Right lobe of liver (tissue), 6 donors: ENCODE measurements around the gene PLEKHG4B. TPM values are rescaled to one million over a fixed set of nuclear protein-coding genes. Genes with fewer than 3 reads are reported as not detected.

Experiments
- ATAC-seq, 4 donors: fragments of 200-7000 bp; cut with Tn5 transposase; one replicate each; pipeline ENCODE4 v1.9.1; 2020; ENCODE audit warnings: mild to moderate bottlenecking in 4 of 4, moderate library complexity in 4 of 4
- DNase-seq, 3 donors: peaks; one replicate each; pipeline ENCODE4 v3.0.0-alpha.2; 2020
- H3K27ac ChIP-seq, 3 donors: fragments of 200-600 bp; one replicate each; pipeline ENCODE4 v1.8.0; 2022
- H3K27me3 ChIP-seq, 2 donors: fragments of 200-600 bp; one replicate each; pipeline ENCODE4 v1.8.0; 2022
- H3K36me3 ChIP-seq, 4 donors: fragments of 200-600 bp; sonication (generic) in 1 of 4; one replicate each; pipeline versions ENCODE4 v1.5.1 to v1.8.0; 2017 to 2022; ENCODE audit warnings: control low read depth in 1 of 4
- H3K4me1 ChIP-seq, 4 donors: fragments of 200-600 bp; sonication (generic) in 1 of 4; one replicate each; pipeline versions ENCODE4 v1.5.1 to v1.8.0; 2017 to 2022; ENCODE audit warnings: control low read depth in 1 of 4
- H3K4me3 ChIP-seq, 3 donors: fragments of 200-600 bp; one replicate each; pipeline ENCODE4 v1.8.0; 2022
- H3K9me3 ChIP-seq, 4 donors: fragments of 200-600 bp; sonication (generic) in 1 of 4; one replicate each; pipeline versions ENCODE4 v1.5.1 to v1.8.0; 2017 to 2022; ENCODE audit warnings: control low read depth in 1 of 4
- POLR2A ChIP-seq: fragments of 450-650 bp; IDR thresholded peaks from one replicate; pipeline ENCODE4 v1.6.1; 2017; ENCODE audit warnings: antibody characterized with exemption, mild to moderate bottlenecking
- WGBS: methylation state at CpG from one replicate; pipeline ENCODE4 v1.1.6; 2018; ENCODE audit warnings: low coverage, low lambda C conversion rate; ENCODE audit not compliant: insufficient coverage; ENCODE audit errors: missing lambda C conversion rate; 5-methylcytosine and 5-hydroxymethylcytosine counted together
- intact Hi-C, 2 donors: fragments of 100-400 bp; cut with DNase I; formaldehyde crosslinking; loops; one replicate each; pipeline versions ENCODE4 v1.11.2 to v1.14.1; 2022
- total RNA-seq, 6 experiments: library from RNA; depleted of rRNA in 2 of 6; stranded (reverse); fragments of >200 nt in 2 of 6; fragmentation: NEBNext Ultra II Directional in 3 of 6; extraction: Animal tissue kit (Norgen Biotek cat#: 25700) in 3 of 6; gene quantifications; one replicate each; pipeline versions ENCODE4 v1.1.0 to v1.2.4, GENCODE V29; 2016 to 2023
- TF ChIP-seq, protein P1 (sequence below), 4 donors: fragments of 200-600 bp in 3 of 4; fragments of 450-650 bp in 1 of 4; IDR thresholded peaks; one replicate each; pipeline versions ENCODE4 v1.5.1 to v1.8.0; 2016 to 2022; ENCODE audit warnings: antibody characterized with exemption in 4 of 4, mild to moderate bottlenecking in 2 of 4
- donor health status: DM: no; HTN: yes; CAD: no.
- donor health status: DM: no; HTN: no; CAD: no.
- donor health status: DM: no; HTN: no; CAD: no.
- donor health status: DM: no; HTN: yes; CAD: no.
- donor health status: DM: no; HTN: yes; CAD: no.

Gene PLEKHG4B
- total RNA-seq, 6 experiments from 2014 or later, result 0.13 to 0.18 TPM; not detected in 4

- Histone ChIP-seq H3K4me3 (no peak overlapping the region), H3K4me1 (no peaks in the 10 kb centered on the region), H3K27me3 (no peaks in the 10 kb centered on the region), H3K36me3 (no peaks in the 10 kb centered on the region), H3K9me3 (no peaks in the 10 kb centered on the region), H3K27ac (no peak overlapping the region)
- intact Hi-C loops, result no loop called here
- WGBS, result 59% methylated on average over 13 of the region's 19 CpGs
- DNase-seq (peak in 2 of 3 donors; percentile 18 to 31), ATAC-seq (no peak)
- TF ChIP-seq, protein P1, sequence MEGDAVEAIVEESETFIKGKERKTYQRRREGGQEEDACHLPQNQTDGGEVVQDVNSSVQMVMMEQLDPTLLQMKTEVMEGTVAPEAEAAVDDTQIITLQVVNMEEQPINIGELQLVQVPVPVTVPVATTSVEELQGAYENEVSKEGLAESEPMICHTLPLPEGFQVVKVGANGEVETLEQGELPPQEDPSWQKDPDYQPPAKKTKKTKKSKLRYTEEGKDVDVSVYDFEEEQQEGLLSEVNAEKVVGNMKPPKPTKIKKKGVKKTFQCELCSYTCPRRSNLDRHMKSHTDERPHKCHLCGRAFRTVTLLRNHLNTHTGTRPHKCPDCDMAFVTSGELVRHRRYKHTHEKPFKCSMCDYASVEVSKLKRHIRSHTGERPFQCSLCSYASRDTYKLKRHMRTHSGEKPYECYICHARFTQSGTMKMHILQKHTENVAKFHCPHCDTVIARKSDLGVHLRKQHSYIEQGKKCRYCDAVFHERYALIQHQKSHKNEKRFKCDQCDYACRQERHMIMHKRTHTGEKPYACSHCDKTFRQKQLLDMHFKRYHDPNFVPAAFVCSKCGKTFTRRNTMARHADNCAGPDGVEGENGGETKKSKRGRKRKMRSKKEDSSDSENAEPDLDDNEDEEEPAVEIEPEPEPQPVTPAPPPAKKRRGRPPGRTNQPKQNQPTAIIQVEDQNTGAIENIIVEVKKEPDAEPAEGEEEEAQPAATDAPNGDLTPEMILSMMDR (IDR thresholded peaks at IDR 0.05), result no peak
- TF ChIP-seq POLR2A, result no peak
These were observed 67.6 kb downstream of the PLEKHG4B start for GRCh38 chr5:159448-160172.

GRCh38 chr5:160173-160510, 68.2 kb downstream of the PLEKHG4B start:
- intact Hi-C loops, result no loop called here
- Histone ChIP-seq H3K27ac (no peak overlapping the region), H3K36me3 (no peaks in the 10 kb centered on the region), H3K4me1 (no peaks in the 10 kb centered on the region), H3K4me3 (no peak overlapping the region), H3K27me3 (no peaks in the 10 kb centered on the region), H3K9me3 (no peaks in the 10 kb centered on the region)
- ATAC-seq (no peak), DNase-seq (peak in 1 of 3 donors; percentile 24)
- 60% methylated on average over 6 of the region's 14 CpGs for WGBS
- TF ChIP-seq, protein P1 (IDR thresholded peaks at IDR 0.05), result no peak

DNA sequence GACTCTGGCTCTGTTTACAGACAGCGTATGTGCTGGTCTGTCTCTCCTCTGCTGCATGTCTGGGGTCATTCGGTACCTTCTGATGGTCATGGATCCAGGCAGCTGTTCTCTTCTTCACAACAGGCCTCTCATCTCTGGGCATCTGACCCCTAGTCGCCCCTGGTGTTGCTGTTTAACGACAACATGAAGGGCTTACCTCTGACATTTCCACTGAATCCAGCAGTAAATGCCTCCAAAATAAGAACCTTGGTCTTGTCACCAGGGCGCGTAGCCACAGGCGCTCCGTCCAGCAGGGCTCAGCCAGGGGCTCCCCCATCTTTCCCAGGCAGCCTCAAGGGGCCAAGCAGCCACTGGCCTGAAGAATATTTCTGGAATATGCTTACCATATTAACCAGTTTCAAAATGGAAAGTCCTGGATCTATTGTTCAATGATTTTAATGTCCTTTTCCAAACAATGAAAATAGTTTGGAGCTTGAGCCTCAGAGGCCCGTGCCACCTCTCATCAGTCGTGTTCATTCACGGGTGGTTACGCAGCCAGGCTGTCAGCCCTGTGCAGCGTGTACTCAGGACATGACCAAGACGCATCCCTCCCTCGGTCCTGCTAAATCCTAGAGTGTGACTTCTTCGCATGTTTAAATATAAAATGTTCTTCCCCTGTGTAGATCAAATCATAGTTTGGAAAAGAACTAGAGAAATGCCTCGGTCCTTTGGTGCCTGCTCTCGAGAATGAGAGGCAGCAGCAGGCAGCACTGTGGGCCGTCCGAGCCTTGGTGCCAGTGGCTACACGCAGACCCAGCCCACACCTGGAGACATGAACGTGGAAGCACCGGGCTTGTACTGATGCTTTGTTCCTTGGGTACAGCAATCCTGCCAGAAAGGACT, 69.2 kb downstream of the PLEKHG4B start:
- intact Hi-C loops, result no loop called here
- ATAC-seq (no peak), DNase-seq (peak in 1 of 3 donors; percentile 28)
- no peak overlapping the region for H3K27ac ChIP-seq
- H3K4me1 ChIP-seq, result no peaks in the 10 kb centered on the region
- WGBS, result 62% methylated on average over 16 of the region's 23 CpGs
- no peaks in the 10 kb centered on the region for H3K36me3 ChIP-seq
- H3K9me3 ChIP-seq, result no peaks in the 10 kb centered on the region
- H3K4me3 ChIP-seq, result no peak overlapping the region
- H3K27me3 ChIP-seq, result no peaks in the 10 kb centered on the region
- TF ChIP-seq, protein P1 (IDR thresholded peaks at IDR 0.05), result no peak
- no peak for TF ChIP-seq POLR2A

GRCh38 chr5:161803-162110, 69.8 kb downstream of the PLEKHG4B start:
- Histone ChIP-seq H3K4me3 (no peak overlapping the region), H3K36me3 (no peaks in the 10 kb centered on the region), H3K27me3 (no peaks in the 10 kb centered on the region), H3K27ac (no peak overlapping the region), H3K4me1 (no peaks in the 10 kb centered on the region), H3K9me3 (no peaks in the 10 kb centered on the region)
- intact Hi-C loops, result no loop called here
- TF ChIP-seq POLR2A, result no peak
- TF ChIP-seq, protein P1 (IDR thresholded peaks at IDR 0.05), result no peak
- 94% methylated on average over 10 of the region's 17 CpGs for WGBS
- DNase-seq (peak in 2 of 3 donors; percentile 37 to 46), ATAC-seq (no peak)
